Neural cell (in vitro differentiated cells): ENCODE measurements around the gene MSGN1.

Source experiments
- EP300 ChIP-seq: fragments of 450-650 bp; conservative IDR thresholded peaks from 2 replicates; pipeline ENCODE4 v1.6.1; 2014; ENCODE audit warnings: antibody characterized with exemption, mild to moderate bottlenecking, moderate library complexity; ENCODE audit not compliant: poor library complexity, severe bottlenecking
- EZH2 ChIP-seq: fragments of 200-600, 300-800 bp; shearing (Covaris generic), sonication (generic); IDR thresholded peaks from 2 replicates; pipeline ENCODE4 v1.6.1; 2014; ENCODE audit warnings: antibody characterized with exemption, low read length, borderline replicate concordance, mild to moderate bottlenecking; ENCODE audit not compliant: insufficient read depth, poor library complexity, severe bottlenecking
- MXI1 ChIP-seq: fragments of 450-650 bp; conservative IDR thresholded peaks from 2 replicates; pipeline ENCODE4 v1.6.1; 2014; ENCODE audit warnings: antibody characterized with exemption, mild to moderate bottlenecking; ENCODE audit not compliant: poor library complexity, severe bottlenecking
- POLR2AphosphoS5 ChIP-seq: IDR thresholded peaks from 2 replicates; pipeline ENCODE4 v1.6.1; 2012
- RAD21 ChIP-seq: fragments of 450-650 bp; conservative IDR thresholded peaks from 2 replicates; pipeline ENCODE4 v1.6.1; 2014; ENCODE audit warnings: antibody characterized with exemption, mild to moderate bottlenecking, moderate library complexity
- SMC3 ChIP-seq: fragments of 450-650 bp; conservative IDR thresholded peaks from 2 replicates; pipeline ENCODE4 v1.6.1; 2014; ENCODE audit warnings: antibody characterized with exemption, mild to moderate bottlenecking, moderate library complexity; ENCODE audit not compliant: poor library complexity
- TAF1 ChIP-seq: IDR thresholded peaks from 2 replicates; pipeline ENCODE4 v1.6.1; 2012; ENCODE audit warnings: low read depth
- TF ChIP-seq, protein P1 (sequence below): IDR thresholded peaks from 2 replicates; pipeline ENCODE4 v1.6.1; 2012; ENCODE audit warnings: borderline replicate concordance
- TF ChIP-seq, protein P2 (sequence below): fragments of 450-650 bp; IDR thresholded peaks from 2 replicates; pipeline ENCODE4 v1.5.1; 2014; ENCODE audit warnings: antibody characterized with exemption, mild to moderate bottlenecking, moderate library complexity; ENCODE audit not compliant: poor library complexity, severe bottlenecking

DNA sequence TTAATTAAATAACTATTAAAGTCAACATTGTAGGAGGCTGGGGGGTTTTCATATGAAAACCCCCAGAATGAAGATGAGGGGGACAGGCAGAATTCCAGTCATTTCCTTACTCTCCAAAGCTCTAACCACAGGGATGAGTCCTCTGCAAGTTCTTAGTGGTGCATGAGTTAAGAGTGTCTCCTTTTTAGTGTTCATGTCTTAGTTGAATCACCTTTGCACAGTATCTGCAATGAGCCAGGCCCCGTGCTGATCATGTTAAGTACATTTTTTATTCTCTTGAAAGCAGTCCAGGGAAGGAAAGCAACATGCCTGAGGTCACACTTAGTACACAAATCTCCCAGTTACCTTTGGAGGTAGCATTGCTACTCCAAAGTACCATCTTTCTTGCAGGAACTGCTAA is 25.7 kb upstream of the MSGN1 start:
- TF ChIP-seq EP300: no peak
- TF ChIP-seq, protein P1, sequence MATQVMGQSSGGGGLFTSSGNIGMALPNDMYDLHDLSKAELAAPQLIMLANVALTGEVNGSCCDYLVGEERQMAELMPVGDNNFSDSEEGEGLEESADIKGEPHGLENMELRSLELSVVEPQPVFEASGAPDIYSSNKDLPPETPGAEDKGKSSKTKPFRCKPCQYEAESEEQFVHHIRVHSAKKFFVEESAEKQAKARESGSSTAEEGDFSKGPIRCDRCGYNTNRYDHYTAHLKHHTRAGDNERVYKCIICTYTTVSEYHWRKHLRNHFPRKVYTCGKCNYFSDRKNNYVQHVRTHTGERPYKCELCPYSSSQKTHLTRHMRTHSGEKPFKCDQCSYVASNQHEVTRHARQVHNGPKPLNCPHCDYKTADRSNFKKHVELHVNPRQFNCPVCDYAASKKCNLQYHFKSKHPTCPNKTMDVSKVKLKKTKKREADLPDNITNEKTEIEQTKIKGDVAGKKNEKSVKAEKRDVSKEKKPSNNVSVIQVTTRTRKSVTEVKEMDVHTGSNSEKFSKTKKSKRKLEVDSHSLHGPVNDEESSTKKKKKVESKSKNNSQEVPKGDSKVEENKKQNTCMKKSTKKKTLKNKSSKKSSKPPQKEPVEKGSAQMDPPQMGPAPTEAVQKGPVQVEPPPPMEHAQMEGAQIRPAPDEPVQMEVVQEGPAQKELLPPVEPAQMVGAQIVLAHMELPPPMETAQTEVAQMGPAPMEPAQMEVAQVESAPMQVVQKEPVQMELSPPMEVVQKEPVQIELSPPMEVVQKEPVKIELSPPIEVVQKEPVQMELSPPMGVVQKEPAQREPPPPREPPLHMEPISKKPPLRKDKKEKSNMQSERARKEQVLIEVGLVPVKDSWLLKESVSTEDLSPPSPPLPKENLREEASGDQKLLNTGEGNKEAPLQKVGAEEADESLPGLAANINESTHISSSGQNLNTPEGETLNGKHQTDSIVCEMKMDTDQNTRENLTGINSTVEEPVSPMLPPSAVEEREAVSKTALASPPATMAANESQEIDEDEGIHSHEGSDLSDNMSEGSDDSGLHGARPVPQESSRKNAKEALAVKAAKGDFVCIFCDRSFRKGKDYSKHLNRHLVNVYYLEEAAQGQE: no peak
- TF ChIP-seq, protein P2, sequence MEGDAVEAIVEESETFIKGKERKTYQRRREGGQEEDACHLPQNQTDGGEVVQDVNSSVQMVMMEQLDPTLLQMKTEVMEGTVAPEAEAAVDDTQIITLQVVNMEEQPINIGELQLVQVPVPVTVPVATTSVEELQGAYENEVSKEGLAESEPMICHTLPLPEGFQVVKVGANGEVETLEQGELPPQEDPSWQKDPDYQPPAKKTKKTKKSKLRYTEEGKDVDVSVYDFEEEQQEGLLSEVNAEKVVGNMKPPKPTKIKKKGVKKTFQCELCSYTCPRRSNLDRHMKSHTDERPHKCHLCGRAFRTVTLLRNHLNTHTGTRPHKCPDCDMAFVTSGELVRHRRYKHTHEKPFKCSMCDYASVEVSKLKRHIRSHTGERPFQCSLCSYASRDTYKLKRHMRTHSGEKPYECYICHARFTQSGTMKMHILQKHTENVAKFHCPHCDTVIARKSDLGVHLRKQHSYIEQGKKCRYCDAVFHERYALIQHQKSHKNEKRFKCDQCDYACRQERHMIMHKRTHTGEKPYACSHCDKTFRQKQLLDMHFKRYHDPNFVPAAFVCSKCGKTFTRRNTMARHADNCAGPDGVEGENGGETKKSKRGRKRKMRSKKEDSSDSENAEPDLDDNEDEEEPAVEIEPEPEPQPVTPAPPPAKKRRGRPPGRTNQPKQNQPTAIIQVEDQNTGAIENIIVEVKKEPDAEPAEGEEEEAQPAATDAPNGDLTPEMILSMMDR: no peak
- no peak for TF ChIP-seq EZH2
- TF ChIP-seq TAF1: no peak
- TF ChIP-seq POLR2AphosphoS5: no peak
- no peak for TF ChIP-seq RAD21
- no peak for TF ChIP-seq SMC3
- no peak for TF ChIP-seq MXI1
